ENCODE measurements around the gene LBH.

Gene LBH

DNA sequence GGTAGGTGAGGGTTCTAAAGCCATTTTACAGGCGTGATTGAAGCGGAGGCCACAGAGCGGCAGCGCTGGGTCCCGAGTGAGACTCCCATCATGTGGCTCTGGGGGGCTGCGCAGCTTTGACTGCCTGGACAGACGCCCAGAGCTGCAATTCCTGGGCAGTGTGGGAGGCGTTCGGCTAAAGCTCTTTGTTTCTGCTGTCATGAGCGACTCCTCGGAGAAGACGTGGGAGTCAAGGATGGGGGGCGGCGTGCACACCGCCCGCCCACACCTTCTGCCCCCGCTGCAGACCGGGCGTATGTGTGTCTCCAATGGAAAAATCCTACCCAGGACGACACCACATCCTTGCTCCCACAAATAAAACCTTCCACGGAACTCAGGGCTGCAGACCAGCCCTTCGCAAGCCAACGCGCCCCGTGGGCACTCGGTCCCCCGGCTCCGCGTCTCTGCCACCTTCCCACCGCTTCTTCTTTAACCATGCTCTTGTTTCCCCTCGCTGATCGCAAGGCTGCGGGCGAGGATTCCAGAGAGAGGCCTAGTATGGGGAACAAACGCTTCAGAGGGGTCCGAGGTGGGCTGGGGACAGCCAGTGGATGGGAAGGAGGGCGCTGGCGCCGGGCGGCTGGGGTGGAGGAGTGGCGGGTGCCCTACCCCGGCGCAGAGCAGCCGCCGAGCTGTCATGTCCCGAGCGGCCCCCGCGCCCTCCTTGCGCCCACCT is 680 bp upstream of the LBH start:
- no peak for DNase-seq (ENCODE audit: low read depth, low spot score)
- Histone ChIP-seq H3K4me1 (ENCODE audit: insufficient read depth, insufficient read length) (peaks cover 4% of the 10 kb centered on the region), H3K36me3 (ENCODE audit: insufficient read depth, insufficient read length, low read length) (peaks cover 12% of the 10 kb centered on the region), H3K9me3 (ENCODE audit: insufficient read depth, low read length) (no peaks in the 10 kb centered on the region), H3K9ac (ENCODE audit: insufficient read length, low read depth) (peak overlapping the region; percentile 64), H3K27me3 (ENCODE audit: insufficient read depth, insufficient read length) (peaks cover 34% of the 10 kb centered on the region), H3K4me3 (ENCODE audit: insufficient read length, low read depth) (peak overlapping the region; percentile 61)
- TF ChIP-seq ZNF274 (IDR thresholded peaks at IDR 0.05; ENCODE audit: low read depth, low read length) (no peak), SUZ12 (IDR thresholded peaks at IDR 0.05; ENCODE audit: extremely low read depth, insufficient read depth, insufficient read length) (no peak), YY1 (IDR thresholded peaks at IDR 0.05; ENCODE audit: insufficient read depth, insufficient read length) (no peak)

DNA sequence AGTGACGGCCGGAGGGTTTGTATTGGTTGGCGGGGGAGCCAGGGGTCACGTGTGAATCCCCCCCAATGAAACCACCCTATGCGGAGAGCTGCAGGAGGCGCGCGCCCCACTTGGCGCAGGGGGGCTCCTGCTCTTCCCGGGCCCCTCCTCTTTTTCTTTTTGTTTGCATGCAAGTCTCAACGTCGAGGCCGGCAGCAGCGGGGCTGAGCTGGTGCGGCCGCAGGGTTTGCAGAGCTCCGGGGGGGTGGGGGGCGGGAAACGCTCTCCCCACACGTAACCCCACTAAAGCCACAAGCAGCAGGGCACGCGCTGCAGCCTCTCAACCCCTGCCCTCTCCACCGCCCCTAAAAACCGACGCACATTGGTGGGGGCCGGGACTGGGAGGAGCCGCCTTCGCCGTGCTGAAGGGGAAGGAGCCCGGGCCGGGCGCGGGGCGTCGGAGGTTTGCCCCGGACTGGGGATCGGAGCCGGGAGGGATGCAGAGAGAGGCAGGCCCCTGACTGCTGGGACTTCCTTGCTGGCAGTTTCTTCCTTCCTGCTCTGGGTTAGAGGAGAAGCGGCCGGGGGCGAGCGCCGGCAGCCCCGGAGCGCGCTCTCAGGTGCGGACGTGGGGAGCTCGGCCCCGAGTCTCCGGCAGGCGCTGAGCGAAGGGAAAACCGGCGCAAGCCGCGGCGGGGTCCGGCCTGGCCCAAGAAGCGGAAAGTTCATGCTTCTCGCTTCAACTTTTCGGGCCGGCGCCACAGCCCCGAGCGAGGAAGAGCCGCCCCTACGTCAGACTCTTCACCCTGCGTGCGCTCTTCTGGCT is 864 bp downstream of the LBH start:
- peak; percentile 72 for DNase-seq (ENCODE audit: low read depth, low spot score)
- no peak for TF ChIP-seq ZNF274 (IDR thresholded peaks at IDR 0.05; ENCODE audit: low read depth, low read length)
- no peak for TF ChIP-seq SUZ12 (IDR thresholded peaks at IDR 0.05; ENCODE audit: extremely low read depth, insufficient read depth, insufficient read length)
- no peak for TF ChIP-seq YY1 (IDR thresholded peaks at IDR 0.05; ENCODE audit: insufficient read depth, insufficient read length)
- Histone ChIP-seq H3K27me3 (ENCODE audit: insufficient read depth, insufficient read length) (peaks cover 34% of the 10 kb centered on the region), H3K9me3 (ENCODE audit: insufficient read depth, low read length) (no peaks in the 10 kb centered on the region), H3K36me3 (ENCODE audit: insufficient read depth, insufficient read length, low read length) (peaks cover 25% of the 10 kb centered on the region), H3K4me1 (ENCODE audit: insufficient read depth, insufficient read length) (peaks cover 4% of the 10 kb centered on the region), H3K4me3 (ENCODE audit: insufficient read length, low read depth) (peak overlapping the region; percentile 61), H3K9ac (ENCODE audit: insufficient read length, low read depth) (peak overlapping the region; percentile 80)

DNA sequence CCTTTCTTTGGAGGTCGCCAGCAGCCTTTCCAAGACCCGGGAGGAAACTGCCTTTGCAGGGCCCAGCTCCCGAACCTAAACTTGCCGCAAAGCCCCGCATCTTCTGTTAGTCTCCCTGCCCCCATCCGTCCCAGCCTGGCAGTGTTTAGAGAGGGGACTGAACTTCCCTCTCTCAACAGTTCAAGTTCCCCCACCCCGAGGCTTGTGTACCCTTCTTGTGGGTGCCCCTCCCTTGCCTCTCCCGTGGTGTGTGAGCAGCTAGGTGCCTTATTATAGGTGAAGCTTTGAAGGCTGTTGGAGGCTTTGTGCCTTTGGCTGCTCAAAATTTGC is 1.4 kb downstream of the LBH start:
- DNase-seq (ENCODE audit: low read depth, low spot score) = no peak
- H3K36me3 ChIP-seq (ENCODE audit: insufficient read depth, insufficient read length, low read length) = peaks cover 31% of the 10 kb centered on the region
- H3K9ac ChIP-seq (ENCODE audit: insufficient read length, low read depth) = peak overlapping the region; percentile 80
- peaks cover 7% of the 10 kb centered on the region for H3K4me1 ChIP-seq (ENCODE audit: insufficient read depth, insufficient read length)
- peak overlapping the region; percentile 61 for H3K4me3 ChIP-seq (ENCODE audit: insufficient read length, low read depth)
- no peaks in the 10 kb centered on the region for H3K9me3 ChIP-seq (ENCODE audit: insufficient read depth, low read length)
- TF ChIP-seq SUZ12 (IDR thresholded peaks at IDR 0.05; ENCODE audit: extremely low read depth, insufficient read depth, insufficient read length) (no peak), YY1 (IDR thresholded peaks at IDR 0.05; ENCODE audit: insufficient read depth, insufficient read length) (no peak), ZNF274 (IDR thresholded peaks at IDR 0.05; ENCODE audit: low read depth, low read length) (no peak)
- peaks cover 34% of the 10 kb centered on the region for H3K27me3 ChIP-seq (ENCODE audit: insufficient read depth, insufficient read length)

DNA sequence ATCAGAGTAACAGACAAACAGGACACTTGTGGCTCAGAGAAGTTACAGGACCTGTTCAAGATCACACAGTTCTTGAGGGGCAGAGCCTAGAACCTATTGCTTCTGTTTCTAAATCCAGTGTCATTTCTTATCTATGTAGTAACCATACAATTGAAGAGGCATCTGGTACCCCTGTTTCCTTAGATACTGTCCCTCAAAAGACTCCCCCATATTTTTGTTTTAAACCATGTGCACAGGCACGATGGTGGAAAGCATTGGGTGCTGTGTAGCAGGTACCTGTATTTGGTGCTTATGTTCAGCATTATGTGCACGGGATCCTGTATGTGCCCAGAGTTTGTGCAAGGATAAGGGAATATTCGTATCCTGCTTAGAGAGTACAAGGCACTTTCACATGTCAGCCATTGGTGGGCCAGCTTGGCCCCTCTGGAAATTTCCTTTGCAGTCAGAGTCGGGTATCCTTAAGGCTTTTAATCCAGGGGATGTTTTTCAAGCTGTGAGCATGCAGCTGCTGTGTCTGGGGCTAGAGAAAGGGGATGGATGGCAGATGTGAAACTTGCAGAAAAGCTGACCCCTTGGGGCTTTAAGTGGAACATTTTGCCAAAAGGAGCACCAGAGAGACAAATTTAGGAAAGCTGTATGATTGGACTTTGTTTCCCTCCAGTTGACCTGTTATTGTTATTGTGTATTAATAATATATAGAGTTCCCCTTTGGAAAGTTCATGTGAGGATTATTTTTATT is 2.1 kb downstream of the LBH start:
- no peak for TF ChIP-seq SUZ12 (IDR thresholded peaks at IDR 0.05; ENCODE audit: extremely low read depth, insufficient read depth, insufficient read length)
- no peak for TF ChIP-seq YY1 (IDR thresholded peaks at IDR 0.05; ENCODE audit: insufficient read depth, insufficient read length)
- no peak for TF ChIP-seq ZNF274 (IDR thresholded peaks at IDR 0.05; ENCODE audit: low read depth, low read length)
- H3K4me3 ChIP-seq (ENCODE audit: insufficient read length, low read depth) = peak overlapping the region; percentile 61
- peaks cover 30% of the 10 kb centered on the region for H3K27me3 ChIP-seq (ENCODE audit: insufficient read depth, insufficient read length)
- H3K9me3 ChIP-seq (ENCODE audit: insufficient read depth, low read length) = no peaks in the 10 kb centered on the region
- no peak for DNase-seq (ENCODE audit: low read depth, low spot score)
- no peak overlapping the region for H3K9ac ChIP-seq (ENCODE audit: insufficient read length, low read depth)
- H3K4me1 ChIP-seq (ENCODE audit: insufficient read depth, insufficient read length) = peaks cover 7% of the 10 kb centered on the region
- H3K36me3 ChIP-seq (ENCODE audit: insufficient read depth, insufficient read length, low read length) = peaks cover 37% of the 10 kb centered on the region

DNA sequence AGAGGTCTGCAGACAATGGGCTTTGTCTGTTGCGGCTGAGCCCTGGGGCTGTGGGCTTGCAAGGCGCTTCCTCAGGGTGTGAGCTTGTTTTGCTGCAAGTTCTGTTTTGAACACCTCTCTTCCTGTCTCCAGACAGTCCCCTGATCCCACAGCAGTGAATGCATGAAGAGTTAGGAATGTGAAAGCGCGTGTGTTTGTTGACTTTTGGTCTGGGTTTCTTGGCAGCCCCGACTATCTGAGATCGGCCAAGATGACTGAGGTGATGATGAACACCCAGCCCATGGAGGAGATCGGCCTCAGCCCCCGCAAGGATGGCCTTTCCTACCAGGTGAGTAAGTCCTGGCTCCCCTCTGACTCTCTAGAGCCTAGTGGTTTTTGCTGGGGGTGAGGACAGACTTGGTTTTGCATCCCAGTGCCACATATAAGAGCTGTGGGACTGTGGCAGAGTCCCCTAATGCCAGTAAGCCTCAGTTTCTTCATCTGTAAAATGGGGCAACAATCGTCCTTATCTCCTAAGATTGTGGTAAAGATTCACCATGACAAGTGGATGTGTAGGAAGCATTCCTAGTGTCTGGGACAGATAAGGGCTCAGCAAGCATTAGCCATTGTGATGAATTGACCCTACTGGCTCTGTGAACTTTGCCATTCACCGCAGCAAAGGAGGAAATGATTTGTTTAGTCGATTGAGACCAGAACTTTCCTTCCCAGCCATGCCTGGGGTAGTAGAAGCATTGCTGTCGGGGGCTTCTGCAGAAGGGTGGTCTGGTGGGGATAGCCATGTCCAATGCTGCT is 3.0 kb downstream of the LBH start:
- TF ChIP-seq SUZ12 (IDR thresholded peaks at IDR 0.05; ENCODE audit: extremely low read depth, insufficient read depth, insufficient read length) (no peak), YY1 (IDR thresholded peaks at IDR 0.05; ENCODE audit: insufficient read depth, insufficient read length) (no peak), ZNF274 (IDR thresholded peaks at IDR 0.05; ENCODE audit: low read depth, low read length) (no peak)
- H3K27me3 ChIP-seq (ENCODE audit: insufficient read depth, insufficient read length) = peaks cover 27% of the 10 kb centered on the region
- no peak overlapping the region for H3K4me3 ChIP-seq (ENCODE audit: insufficient read length, low read depth)
- H3K4me1 ChIP-seq (ENCODE audit: insufficient read depth, insufficient read length) = peaks cover 7% of the 10 kb centered on the region
- peaks cover 38% of the 10 kb centered on the region for H3K36me3 ChIP-seq (ENCODE audit: insufficient read depth, insufficient read length, low read length)
- H3K9ac ChIP-seq (ENCODE audit: insufficient read length, low read depth) = no peak overlapping the region
- no peaks in the 10 kb centered on the region for H3K9me3 ChIP-seq (ENCODE audit: insufficient read depth, low read length)
- DNase-seq (ENCODE audit: low read depth, low spot score) = no peak

DNA sequence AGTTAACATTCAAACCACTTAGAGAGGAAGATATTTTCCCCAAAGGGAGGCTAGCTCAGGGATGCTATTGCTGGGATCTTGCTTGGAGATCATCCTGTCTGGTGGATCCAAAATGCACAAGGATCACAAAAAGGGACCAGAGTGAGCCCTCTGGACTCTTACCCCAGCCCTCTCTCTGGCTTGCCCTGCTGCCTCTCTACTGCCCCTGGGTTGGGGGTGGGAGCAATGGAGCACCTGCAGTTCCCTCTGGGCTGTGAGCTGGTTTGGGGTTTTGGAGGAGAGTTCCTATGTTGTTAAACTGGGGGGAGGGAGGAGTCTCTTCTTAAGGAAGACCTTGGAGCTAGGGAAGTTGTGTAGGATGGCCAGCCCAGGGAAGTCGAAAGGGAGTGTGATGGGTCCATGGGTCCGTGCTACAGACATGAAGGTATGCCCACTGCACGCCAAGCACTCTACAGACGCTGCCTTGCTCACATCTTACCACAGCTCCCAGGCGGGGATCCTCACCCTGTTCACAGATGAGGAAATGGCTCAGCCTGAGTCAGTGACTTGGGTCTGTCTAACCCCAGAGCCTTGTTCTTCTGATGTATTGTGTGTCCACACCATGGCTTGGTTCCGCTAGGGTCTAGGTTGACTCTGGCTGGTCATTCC is 3.8 kb downstream of the LBH start:
- DNase-seq (ENCODE audit: low read depth, low spot score) = no peak
- no peaks in the 10 kb centered on the region for H3K9me3 ChIP-seq (ENCODE audit: insufficient read depth, low read length)
- no peak overlapping the region for H3K4me3 ChIP-seq (ENCODE audit: insufficient read length, low read depth)
- H3K27me3 ChIP-seq (ENCODE audit: insufficient read depth, insufficient read length) = peaks cover 20% of the 10 kb centered on the region
- peaks cover 7% of the 10 kb centered on the region for H3K4me1 ChIP-seq (ENCODE audit: insufficient read depth, insufficient read length)
- H3K9ac ChIP-seq (ENCODE audit: insufficient read length, low read depth) = no peak overlapping the region
- TF ChIP-seq YY1 (IDR thresholded peaks at IDR 0.05; ENCODE audit: insufficient read depth, insufficient read length) (no peak), SUZ12 (IDR thresholded peaks at IDR 0.05; ENCODE audit: extremely low read depth, insufficient read depth, insufficient read length) (no peak), ZNF274 (IDR thresholded peaks at IDR 0.05; ENCODE audit: low read depth, low read length) (no peak)
- peaks cover 44% of the 10 kb centered on the region for H3K36me3 ChIP-seq (ENCODE audit: insufficient read depth, insufficient read length, low read length)
